NB4 (cell line): ENCODE data around the gene EIF5B.
"Not testable (repeated sequence)": the region's sequence is repeated elsewhere in the genome, so short reads cannot be mapped to it uniquely, and the experiment has no call there.

Source experiments
- DNase-seq: peaks from one replicate; pipeline ENCODE4 v3.0.0; 2010; ENCODE audit warnings: low read depth
- H3K4me3 ChIP-seq: one replicate; pipeline ENCODE4 v1.5.1; 2011; ENCODE audit warnings: mild to moderate bottlenecking, low read depth, low read length, moderate library complexity
- CTCF ChIP-seq: IDR thresholded peaks from one replicate; pipeline ENCODE4 v1.5.1; 2012; ENCODE audit warnings: low read depth, low read length
- MAX ChIP-seq: IDR thresholded peaks from 2 replicates; pipeline ENCODE4 v1.6.1; 2011; ENCODE audit warnings: low read depth, low read length
- MYC ChIP-seq: IDR thresholded peaks from 2 replicates; pipeline ENCODE4 v1.6.1; 2011; ENCODE audit warnings: low read depth, low read length
- POLR2A ChIP-seq: IDR thresholded peaks from 2 replicates; pipeline ENCODE4 v1.6.1; 2011; ENCODE audit warnings: mild to moderate bottlenecking; ENCODE audit not compliant: insufficient read length; ENCODE audit errors: extremely low read depth

The EIF5B gene

GRCh38 chr2:99325384-99325783, 11.8 kb upstream of the EIF5B start:
- TF ChIP-seq POLR2A, result no peak
- TF ChIP-seq MYC, result no peak
- H3K4me3 ChIP-seq, result no peak overlapping the region
- no peak for DNase-seq

- peak; percentile 100 for DNase-seq
- H3K4me3 ChIP-seq, result peak within 1 kb of the TSS; percentile 93
- TF ChIP-seq MYC (peak; percentile 87), MAX (peak; percentile 88), CTCF (no peak), POLR2A (peak; percentile 81)
Measured at GRCh38 chr2:99335911-99336803, 1.0 kb upstream of the EIF5B start, which contains the start of gene TXNDC9. Gene TXNDC9, minus strand, starts transcription at chr2:99336333. Its CDS starts 3,123 bp downstream, at chr2:99333210.

- peak overlapping the region; percentile 93 for H3K4me3 ChIP-seq
- DNase-seq, result no peak
- TF ChIP-seq MYC, result no peak
- TF ChIP-seq POLR2A, result no peak
- no peak for TF ChIP-seq MAX
- no peak for TF ChIP-seq CTCF
Measured at GRCh38 chr2:99336804-99337112, 431 bp upstream of the EIF5B start.

GRCh38 chr2:99338029-99338585, 918 bp downstream of the EIF5B start:
- TF ChIP-seq MYC (no peak), POLR2A (no peak), MAX (no peak), CTCF (no peak)
- H3K4me3 ChIP-seq, result peak overlapping the region; percentile 93
- DNase-seq, result no peak

GRCh38 chr2:99340669-99341236, 3.6 kb downstream of the EIF5B start:
- TF ChIP-seq POLR2A (no peak), MAX (no peak), CTCF (no peak), MYC (no peak)
- DNase-seq, result no peak
- peak overlapping the region; percentile 25 for H3K4me3 ChIP-seq

- DNase-seq, result no peak
- H3K4me3 ChIP-seq, result no peak overlapping the region
- TF ChIP-seq CTCF (no peak), POLR2A (no peak), MYC (no peak), MAX (no peak)
Measured at GRCh38 chr2:99342536-99342935, 5.3 kb downstream of the EIF5B start.

GRCh38 chr2:99345446-99345845, 8.3 kb downstream of the EIF5B start:
- not testable (repeated sequence) for DNase-seq, H3K4me3 ChIP-seq
